ENCODE measurements around the gene MRPL3.

DNA sequence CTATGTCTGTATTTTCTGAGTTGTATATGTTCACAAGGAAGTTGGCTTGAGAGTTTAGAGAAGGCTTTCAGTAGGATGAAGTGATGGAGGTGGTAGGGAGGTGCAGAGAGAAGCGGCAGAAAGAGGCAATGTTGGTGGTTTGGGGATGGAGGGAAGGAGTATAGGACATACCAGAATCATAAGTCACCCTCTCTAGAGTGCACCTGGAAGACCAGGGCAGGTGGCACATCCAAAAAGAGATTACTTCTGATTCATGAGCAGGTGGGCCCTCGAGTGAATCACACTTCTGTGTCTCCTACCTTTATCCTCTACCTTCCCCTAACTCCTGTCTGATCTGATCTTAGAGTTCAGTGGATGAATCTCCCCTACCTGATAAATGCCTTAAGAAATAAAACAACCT is 41.8 kb upstream of the MRPL3 start:
- TF ChIP-seq, protein P1, sequence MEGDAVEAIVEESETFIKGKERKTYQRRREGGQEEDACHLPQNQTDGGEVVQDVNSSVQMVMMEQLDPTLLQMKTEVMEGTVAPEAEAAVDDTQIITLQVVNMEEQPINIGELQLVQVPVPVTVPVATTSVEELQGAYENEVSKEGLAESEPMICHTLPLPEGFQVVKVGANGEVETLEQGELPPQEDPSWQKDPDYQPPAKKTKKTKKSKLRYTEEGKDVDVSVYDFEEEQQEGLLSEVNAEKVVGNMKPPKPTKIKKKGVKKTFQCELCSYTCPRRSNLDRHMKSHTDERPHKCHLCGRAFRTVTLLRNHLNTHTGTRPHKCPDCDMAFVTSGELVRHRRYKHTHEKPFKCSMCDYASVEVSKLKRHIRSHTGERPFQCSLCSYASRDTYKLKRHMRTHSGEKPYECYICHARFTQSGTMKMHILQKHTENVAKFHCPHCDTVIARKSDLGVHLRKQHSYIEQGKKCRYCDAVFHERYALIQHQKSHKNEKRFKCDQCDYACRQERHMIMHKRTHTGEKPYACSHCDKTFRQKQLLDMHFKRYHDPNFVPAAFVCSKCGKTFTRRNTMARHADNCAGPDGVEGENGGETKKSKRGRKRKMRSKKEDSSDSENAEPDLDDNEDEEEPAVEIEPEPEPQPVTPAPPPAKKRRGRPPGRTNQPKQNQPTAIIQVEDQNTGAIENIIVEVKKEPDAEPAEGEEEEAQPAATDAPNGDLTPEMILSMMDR (IDR thresholded peaks at IDR 0.05 in 2 of 3, conservative IDR thresholded peaks at IDR 0.05 in 1 of 3; ENCODE audit: borderline replicate concordance in 1 of 3, insufficient read depth in 1 of 3, low read depth in 2 of 3, low read length in 2 of 3): no peak
- TF ChIP-seq POLR2A (IDR thresholded peaks at IDR 0.05; ENCODE audit: borderline replicate concordance, extremely low read depth, insufficient read depth, insufficient read length): no peak
- TF ChIP-seq, protein P2, sequence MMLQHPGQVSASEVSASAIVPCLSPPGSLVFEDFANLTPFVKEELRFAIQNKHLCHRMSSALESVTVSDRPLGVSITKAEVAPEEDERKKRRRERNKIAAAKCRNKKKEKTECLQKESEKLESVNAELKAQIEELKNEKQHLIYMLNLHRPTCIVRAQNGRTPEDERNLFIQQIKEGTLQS (IDR thresholded peaks at IDR 0.05): no peak
- TF ChIP-seq, protein P3, sequence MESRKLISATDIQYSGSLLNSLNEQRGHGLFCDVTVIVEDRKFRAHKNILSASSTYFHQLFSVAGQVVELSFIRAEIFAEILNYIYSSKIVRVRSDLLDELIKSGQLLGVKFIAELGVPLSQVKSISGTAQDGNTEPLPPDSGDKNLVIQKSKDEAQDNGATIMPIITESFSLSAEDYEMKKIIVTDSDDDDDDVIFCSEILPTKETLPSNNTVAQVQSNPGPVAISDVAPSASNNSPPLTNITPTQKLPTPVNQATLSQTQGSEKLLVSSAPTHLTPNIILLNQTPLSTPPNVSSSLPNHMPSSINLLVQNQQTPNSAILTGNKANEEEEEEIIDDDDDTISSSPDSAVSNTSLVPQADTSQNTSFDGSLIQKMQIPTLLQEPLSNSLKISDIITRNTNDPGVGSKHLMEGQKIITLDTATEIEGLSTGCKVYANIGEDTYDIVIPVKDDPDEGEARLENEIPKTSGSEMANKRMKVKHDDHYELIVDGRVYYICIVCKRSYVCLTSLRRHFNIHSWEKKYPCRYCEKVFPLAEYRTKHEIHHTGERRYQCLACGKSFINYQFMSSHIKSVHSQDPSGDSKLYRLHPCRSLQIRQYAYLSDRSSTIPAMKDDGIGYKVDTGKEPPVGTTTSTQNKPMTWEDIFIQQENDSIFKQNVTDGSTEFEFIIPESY (IDR thresholded peaks at IDR 0.05; ENCODE audit: extremely low read depth, insufficient replicate concordance, low read length): no peak
- TF ChIP-seq, protein P4, sequence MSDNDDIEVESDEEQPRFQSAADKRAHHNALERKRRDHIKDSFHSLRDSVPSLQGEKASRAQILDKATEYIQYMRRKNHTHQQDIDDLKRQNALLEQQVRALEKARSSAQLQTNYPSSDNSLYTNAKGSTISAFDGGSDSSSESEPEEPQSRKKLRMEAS (IDR thresholded peaks at IDR 0.05): no peak
- no peak for TF ChIP-seq TCF7L2 (IDR thresholded peaks at IDR 0.05; ENCODE audit: borderline replicate concordance, extremely low read depth, insufficient read depth, insufficient read length)
- TF ChIP-seq YY1 (IDR thresholded peaks at IDR 0.05; ENCODE audit: extremely low read depth, insufficient replicate concordance, low read depth, low read length): no peak
- no peak for TF ChIP-seq RAD21 (IDR thresholded peaks at IDR 0.05; ENCODE audit: low read depth)
- no peak for TF ChIP-seq ZNF274 (IDR thresholded peaks at IDR 0.05; ENCODE audit: low read depth, low read length)

Measured in HCT116 (cell line).